SKM-1 treated with dmso at 0.1 percent for 144 hours (cell line): ENCODE data around the gene LIPM.
A peak's percentile ranks its signal among the peaks of the same experiment; 100 is the strongest.

ENCODE experiments used
- DNase-seq: peaks from one replicate; lab custom pipeline; 2025; ENCODE audit not compliant: unreplicated experiment; lab: John Stamatoyannopoulos, UW

LIPM gene

DNA sequence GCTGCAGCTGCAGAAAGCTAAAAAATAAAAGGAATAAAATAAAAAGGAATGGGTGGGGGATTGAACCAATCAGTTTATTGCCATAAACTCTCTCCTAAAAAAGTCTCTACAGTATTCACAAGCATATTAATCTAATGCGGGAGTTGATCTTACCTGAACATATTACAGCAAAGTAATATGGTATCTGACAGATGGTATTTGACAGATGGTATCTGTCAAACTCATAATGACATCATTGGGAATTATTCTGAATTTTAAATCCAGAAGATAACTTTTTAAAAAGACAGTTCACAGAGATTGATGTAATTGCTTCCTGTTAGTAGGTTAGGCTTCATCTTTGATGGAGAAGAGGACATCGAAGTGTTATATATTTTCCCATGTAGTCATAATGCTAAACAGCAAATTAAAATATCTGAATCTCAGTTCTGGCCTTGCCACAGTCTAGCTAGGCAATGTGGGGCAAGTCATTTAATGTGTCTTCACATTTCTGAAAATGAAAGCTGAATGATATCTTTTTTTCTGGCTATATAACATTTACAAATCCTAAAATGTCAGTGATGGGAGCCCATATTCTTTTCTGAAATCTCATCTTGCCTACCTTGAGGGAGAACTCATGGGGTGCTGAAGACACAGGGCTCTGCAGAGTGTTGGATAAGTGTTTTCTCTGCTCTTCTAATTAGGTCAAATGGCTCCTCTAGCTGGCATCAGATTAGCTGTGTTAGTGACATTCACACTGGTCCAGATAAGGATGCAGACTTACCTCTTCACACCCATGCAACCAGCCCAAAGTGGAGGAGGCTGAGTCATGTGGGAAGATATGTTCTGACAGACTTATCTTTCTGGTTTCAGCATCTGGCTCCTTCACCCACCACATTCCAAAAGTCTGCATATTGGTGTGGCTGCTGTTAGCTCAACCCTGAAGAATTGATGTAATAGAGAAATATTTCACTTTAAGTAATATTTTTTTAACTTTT lies 2.1 kb upstream of the LIPM start:
- no peak for DNase-seq

DNA sequence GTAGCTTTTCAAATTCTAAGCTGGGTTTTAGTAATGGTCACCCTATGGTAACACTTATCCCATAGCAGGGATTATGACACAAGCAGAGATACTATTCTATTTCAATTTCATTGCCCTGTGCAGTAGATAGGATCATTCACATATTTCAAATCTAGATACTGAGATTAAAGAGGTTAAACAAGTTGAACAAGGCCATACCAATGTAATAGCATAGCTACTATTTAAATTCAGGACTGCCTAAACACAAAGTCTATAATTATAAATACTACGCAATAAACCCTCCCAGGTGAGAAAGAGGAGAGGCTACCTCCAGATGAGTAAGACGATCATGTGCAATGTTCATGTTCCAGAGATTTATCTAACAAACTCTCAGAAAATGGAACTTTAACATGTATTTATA lies 1.1 kb downstream of the LIPM start:
- no peak for DNase-seq

DNA sequence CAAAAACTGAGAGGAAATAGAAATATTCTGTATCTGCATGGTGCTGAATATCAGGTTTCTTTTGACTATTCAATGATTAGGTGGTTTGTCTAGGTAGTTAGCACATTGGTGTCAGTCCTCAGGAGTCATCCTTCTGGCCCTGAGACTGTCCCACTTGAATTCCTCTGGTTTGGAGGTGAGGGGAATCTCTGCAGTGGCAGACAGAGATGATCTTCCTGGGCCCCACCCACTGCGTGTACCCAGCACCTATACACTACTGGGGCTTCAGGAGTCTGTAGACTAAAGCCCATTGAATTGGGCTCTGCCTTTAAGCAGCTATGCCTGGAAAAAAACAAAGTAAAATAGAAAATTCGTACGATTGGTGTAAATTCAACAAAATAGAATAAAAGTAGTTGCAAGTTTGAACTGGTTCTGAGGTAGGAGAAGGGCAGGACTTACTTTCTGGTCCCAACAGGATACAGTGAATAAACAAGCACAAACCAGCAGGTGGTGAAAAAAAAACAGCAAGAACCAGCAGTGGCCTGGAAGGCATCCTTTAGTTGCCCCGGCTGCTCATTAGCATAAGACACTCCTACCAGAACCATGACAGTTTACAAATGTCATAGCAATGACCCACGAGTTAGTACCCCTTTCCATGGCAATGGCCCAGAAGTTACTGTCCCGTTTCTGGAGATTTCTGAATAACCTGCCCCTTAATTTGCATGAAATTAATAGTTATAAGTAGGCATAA lies 1.7 kb downstream of the LIPM start:
- DNase-seq, result no peak

DNA sequence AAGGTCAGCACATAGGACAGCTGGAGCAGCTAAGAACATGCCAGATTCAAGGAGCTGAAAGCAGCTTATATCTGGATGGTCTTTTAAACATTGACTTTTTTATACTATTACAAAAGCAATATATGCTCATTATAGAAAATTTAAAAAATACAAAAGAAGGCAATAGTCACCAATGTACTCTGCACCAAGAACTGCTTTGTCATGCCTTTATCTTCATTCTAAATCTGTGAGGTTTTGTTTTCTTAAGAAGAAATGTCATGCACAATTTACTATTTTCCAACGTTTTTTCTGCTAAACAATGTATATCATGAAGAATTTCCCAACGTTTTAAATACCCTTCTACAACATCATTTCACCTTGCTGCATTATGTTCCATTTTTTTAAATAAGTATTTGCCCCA lies 2.8 kb downstream of the LIPM start:
- no peak for DNase-seq

DNA sequence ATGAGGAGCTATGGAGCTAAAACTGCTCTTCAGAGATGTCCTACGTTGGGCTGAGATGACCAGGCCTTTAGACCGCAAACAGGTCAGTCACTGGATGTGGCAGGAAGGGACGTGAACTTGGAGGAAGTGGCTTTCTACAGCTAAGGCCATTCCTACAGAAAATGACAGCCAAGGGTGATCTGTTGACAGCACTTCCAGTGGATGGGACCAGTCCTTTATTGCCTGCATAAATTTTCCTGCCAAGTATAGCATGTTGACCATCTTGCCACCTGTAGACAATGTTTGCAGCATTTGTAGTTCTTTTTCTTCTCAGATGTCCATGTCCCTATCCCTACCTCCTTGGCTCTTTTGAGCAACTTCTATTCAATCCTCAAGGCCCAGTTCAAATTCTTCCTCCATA lies 3.4 kb downstream of the LIPM start:
- DNase-seq, result no peak

DNA sequence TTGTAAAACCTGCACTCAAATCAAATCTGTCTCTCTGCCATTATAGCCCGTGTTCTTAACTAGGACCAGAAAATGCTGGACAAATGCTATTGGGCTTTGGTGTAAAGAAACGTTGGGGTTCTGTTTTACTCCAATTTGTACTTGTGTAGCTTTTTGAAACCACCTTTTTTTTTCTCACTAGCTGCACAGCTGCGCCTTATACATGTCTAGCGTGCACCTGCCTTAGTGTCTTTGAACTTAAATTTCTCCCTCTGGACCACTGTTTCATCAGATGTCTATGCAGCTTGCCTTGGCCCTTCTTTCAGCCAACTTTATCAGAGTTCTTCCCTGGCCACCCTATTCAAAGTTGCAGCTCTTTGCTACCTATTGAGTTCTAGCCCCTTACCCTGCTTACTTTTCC lies 7.1 kb downstream of the LIPM start:
- DNase-seq, result no peak

DNA sequence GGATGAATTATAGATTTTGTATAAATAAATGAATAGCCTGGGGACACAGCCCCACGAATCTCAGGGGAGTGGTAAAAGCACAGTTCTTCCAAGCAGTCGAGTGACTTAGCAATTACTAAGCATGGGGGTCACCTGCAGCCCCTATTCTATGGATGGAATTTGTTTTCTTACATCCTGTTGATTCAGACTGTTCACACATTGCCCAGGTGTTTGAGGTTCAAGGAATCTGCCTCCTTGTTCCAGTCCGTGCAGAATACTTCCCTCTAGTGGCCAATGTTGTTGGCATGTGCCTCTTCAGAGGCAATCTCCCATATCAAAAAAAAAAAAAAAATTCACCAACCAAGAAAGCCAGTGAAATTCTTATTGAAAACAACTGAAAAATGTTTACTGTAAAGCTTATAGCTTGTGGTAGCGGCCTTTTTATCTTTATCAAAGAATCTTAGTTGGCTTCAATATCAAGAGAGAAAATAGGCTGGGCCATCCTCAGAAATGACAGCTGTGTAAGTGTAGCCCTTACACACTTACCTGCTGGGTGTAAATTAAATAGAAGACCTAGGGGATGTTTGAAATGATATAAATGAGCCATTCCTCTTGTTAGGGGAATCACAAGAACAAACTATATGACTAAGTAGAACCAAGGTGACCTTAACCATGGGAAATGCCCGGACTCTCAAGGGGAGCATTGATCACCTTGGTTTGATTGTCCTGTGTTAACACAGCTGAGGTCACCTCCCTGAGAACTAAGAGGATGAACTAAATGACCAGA lies 7.8 kb downstream of the LIPM start:
- DNase-seq, result peak; percentile 26

DNA sequence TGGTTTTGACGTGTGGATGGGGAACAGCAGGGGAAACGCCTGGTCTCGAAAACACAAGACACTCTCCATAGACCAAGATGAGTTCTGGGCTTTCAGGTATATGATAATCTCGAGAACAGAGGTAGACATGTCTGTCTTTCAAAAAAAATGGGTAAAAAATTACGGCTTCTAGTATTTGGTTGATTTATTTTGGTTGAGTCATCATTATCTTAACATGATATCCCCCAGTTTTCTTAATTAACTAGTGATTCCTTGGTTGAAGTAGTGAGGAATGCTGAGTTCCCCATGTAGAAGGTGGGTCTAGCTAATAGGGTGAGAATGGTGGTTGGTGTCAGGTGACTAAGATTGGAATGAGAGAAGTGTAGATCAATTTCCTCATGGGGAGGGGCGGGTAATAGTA lies 10.7 kb downstream of the LIPM start:
- no peak for DNase-seq

DNA sequence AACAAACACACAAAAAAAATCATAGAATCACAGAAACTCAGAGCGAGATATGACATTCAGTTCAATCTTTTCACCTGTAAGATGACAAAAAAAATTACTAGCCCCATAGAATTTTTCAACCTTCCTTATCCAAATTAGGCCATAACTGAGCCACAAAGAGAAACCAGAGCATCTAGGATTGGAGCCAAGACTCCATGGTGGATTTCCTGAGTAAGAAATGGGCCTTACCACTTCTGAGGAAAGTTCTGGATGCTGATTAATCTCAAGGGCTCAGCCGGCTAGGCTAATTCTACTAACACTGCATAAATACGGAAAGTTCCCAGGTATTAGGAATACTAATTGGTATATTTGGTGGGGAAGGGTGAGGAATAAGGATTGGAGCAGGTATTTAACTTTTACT lies 16.8 kb downstream of the LIPM start:
- DNase-seq, result no peak

DNA sequence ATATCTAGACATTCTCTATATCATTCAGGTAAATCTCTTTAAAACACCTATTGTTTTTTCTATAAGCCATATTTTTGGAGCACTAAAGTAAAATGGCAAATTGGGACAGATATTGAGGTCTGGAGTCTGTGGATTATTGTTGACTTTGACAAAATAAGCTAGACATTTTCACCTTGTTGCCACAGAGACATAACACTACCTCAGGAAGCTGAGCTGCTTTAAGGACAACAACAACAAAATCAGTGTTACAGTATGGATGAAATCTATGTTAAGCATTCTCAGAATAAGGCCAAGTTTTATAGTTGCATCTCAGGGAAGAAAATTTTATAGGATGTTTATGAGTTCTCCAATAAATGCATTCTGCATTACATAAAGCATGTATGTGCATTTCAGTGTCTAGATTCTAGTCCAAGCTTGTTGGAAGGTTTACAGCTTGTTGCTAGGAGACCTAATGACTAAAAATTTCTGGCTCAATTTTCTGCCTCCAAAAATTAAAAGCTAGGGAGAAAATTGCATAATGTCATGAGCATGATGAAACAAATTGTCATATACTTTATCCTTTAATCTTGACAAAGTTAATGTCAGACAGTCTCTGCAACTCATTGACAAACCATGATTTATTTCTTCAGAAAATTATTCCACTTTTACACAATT lies 18.3 kb downstream of the LIPM start:
- no peak for DNase-seq

DNA sequence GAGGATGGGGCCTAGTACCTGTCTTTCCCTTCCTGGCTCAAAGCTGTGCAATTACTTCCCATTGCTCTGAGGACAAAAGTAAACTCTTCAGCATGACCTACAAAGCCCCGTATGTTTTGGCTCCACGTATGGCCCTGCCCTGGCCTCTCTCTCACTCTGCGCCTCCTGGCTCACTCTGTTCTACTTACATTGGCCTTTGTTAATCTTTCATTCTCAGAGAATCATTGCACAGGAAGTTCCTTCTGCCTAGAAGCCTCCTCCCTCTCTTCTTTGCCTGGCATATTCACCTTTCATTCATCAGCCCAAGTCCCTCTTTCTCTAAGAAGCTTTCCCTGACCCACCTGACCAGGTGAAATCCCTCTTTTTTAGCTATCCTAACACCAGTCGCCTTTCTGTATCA lies 23.9 kb downstream of the LIPM start:
- DNase-seq, result no peak

DNA sequence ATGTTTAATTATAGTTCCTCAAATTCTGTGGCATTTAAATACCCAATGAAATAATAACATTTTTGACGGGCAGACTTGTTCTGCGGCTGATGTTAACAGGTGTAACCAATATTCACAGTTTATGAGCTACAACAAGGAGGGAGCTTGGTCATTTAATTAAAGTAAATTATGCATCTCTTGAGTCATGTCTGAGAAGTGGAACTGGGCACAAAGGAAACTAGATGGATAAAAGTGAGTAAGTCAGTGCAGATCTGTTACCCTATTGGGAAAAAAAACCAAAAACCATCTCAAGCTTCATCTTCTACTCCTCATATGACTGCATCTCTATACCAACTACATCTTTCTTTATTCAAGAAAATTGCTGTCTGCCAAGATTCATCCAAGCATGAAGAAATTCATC lies 25.1 kb downstream of the LIPM start:
- DNase-seq, result no peak

DNA sequence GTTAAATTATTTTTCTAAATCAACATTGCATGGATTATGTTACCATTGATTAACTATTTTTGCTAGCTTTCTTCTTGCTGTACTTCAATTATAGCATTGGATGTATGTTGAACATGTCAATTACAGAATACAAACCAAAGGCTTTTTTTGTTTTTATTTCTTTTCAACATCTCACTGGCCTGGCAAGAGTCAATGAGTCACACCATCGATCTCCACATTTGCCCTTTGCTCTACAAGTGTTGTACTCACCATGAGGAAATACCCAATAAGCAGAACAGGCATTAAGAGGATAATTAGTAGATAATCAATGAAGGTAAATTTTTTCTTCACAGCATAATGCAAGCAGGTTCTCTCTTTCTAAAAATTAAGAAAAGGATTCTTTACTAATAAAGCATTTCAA lies 25.8 kb downstream of the LIPM start:
- no peak for DNase-seq

DNA sequence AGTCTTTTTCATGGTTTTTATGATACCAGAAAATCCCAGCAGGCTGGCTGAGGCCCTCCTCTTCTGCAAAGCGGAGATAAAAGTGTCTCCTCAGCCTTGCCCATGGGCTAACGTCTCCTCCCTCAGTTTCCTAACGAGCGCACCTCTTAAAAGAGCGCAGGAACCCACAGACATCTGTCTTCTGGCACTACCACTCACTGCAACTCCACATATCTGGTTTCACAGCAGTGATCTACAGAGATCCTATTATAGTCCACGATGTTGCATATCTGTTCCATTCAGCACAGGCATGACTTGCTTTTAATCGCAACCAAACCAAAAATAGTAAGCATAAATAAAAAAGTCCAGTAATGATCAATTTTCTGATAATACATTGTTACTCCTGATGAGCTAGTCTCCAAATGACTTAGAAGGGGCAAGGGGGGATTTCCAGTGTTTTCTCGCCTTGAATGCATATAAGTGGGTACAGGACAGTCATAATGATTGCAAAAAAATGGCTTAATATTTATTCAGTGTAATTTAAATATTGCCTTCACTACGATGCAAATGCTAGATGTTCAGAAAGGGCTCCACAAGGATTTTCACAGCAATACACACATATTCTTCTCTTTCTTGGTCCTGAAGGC lies 28.2 kb downstream of the LIPM start:
- no peak for DNase-seq

DNA sequence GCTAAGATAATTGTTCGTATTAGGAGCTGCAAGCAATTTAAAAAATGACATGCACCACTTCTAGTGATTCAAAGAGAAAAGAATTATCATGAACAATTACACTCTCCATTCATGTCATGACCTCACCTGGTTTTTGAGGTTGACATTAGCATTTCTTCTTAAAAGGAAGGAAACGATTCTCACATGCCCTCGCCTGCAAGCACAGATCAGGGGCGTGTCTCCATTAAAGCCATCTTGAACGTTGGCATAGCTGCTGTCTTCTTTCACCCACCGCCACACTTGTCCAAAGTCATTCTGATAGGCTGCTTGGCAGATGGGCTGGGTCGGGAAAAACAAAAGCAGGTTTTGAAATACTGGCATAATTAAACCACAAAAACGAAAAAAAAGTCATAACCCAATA lies 29.2 kb downstream of the LIPM start:
- DNase-seq, result no peak

DNA sequence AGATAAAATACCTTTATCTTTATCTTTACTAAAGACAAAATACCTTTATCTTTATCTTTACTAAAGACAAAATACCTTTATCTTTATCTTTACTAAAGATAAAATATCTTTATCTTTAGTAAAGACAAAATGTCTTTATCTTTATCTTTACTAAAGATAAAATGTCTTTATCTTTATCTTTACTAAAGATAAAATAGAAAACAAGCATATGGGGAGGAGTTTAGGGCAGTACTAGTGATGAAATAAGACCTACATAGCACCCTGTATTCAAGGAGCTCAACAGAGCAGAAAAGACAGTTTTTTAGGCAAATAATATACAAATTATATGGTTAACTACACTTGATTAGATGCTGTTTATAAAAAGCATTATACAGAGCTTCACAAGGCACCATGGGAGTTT lies 29.8 kb downstream of the LIPM start:
- DNase-seq, result no peak

DNA sequence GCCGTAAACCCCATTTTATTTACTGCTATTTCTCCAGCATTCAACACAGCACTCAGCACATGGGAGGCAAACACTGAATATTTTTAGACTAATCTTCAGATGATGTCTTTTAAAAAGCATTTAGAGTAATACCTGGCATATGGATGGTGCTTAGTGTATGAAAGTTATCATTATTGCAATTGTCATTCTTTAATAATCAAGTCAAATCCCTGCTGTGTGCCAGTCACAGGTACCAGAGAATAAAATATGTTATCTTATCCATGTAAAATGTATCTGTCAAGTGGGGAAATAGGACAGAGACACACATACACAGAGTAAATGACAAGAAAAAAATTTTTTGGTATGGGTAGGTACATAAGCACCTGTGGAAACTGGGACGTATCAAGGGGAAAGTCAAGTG lies 30.6 kb downstream of the LIPM start:
- no peak for DNase-seq

DNA sequence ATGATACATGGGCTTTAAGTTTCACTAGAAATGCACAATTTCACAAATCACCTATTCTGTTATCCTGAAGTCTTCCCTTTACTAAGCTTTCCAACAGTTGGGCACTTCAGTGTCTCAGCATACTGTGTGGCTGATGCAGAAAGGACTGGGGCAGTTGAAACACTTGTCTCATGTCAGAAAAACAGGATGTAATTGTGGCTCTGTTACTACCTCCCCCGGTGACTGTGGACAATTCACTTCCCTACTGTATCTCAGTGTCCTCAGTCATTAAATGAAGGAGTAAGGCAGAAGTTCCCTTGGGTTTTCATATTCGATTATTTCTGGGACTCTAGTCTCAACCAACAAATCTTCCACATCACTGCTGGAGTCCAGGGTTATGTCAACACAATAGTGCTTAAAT lies 31.2 kb downstream of the LIPM start:
- peak; percentile 81 for DNase-seq

DNA sequence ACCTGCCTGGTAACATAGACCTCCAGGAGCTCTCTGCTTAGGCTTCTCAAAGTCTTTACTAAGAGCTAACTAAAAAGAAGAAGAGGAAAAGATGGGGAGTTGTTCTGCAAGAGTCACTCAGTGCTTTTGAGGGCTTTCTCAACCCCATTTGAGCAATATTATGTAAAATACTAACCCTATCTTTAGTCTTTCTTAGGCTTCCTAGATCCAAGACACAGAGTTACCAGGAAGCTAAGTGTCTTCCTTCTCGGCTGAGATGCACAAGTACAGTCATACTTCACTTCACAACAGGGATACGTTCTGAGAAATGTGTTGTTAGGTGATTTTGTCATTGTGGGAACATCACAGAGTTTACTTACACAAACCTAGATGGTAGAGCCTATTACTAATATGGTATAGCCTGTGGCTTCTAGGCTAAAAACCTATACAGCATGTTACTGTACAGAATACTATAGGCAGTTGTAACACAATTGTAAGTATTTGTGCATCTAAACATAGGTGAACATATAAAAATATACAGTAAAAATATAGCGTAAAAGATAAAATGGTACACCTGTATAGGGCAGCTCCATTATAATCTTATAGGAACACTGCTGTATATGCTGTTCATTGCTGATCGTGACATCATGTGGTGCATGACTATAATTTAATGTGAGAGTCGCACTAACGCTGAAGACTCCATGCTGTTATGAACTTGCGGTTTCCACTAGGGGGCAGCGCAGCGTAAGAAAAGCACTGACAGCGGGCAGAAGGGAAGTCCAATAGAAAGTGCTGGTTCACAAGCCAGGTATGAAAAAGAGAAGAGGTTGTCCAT lies 32.8 kb downstream of the LIPM start:
- DNase-seq, result peak; percentile 80

DNA sequence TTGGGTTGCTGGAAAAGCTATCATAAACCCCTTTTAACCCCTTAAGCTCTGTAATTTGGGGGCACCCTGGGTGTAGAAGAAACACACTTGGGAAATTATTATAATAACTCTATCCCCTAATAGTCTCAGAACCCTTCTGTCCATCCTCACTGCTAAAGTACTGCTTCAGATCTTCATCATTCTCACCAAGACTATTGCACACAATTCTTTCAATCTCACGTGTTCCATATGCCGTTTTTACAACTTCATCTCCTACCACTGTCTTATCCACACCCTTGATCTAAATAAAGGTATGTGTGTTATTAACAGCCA lies 33.3 kb downstream of the LIPM start:
- no peak for DNase-seq
